Retina (tissue), 1 donor: ENCODE measurements around the gene TMPRSS7.
A peak's percentile ranks its signal among the peaks of the same experiment; 100 is the strongest.
"Not testable (repeated sequence)": the region's sequence is repeated elsewhere in the genome, so short reads cannot be mapped to it uniquely, and the experiment has no call there.

Source experiments
- DNase-seq: peaks from one replicate; pipeline ENCODE4 v3.0.0-alpha.2; 2016

Gene TMPRSS7

DNA sequence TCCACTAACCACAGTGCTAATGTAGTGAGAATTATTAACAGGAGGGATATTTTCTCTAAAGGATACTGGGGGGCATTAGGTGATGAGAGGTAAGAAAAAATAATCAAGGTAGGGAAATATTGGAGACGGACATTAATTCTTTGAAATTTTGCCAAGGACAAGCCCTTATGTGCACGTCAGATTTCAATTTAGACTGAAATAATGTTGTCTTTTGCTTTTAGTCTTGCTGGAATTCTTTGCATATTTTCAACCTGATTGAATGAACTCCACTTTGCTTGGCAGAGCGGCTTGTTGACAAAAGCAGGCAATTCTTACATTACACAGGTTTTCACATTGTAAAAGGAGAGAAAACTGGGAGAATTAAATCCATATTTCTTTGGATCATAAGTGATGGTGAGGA, 26.6 kb downstream of the TMPRSS7 start:
- no peak for DNase-seq

- not testable (repeated sequence) for DNase-seq
These were observed 38.0 kb downstream of the TMPRSS7 start for GRCh38 chr3:112072387-112073060.

DNA sequence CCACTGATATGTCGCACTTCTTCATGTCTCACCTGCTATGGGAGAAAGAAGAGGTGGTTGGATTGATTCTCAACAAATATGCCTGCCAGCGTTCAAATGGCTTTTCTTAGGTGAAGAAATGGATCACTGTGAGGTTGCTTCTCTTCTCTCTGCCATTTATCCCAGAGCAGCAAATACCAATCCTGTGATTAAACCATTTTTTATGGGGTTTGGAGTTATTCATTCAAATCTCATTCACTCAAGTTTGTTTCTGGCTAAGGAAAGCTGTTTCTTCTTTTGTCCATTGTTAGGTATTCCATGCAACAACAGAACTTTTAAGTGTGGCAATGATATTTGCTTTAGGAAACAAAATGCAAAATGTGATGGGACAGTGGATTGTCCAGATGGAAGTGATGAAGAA, 39.5 kb downstream of the TMPRSS7 start:
- no peak for DNase-seq

DNA sequence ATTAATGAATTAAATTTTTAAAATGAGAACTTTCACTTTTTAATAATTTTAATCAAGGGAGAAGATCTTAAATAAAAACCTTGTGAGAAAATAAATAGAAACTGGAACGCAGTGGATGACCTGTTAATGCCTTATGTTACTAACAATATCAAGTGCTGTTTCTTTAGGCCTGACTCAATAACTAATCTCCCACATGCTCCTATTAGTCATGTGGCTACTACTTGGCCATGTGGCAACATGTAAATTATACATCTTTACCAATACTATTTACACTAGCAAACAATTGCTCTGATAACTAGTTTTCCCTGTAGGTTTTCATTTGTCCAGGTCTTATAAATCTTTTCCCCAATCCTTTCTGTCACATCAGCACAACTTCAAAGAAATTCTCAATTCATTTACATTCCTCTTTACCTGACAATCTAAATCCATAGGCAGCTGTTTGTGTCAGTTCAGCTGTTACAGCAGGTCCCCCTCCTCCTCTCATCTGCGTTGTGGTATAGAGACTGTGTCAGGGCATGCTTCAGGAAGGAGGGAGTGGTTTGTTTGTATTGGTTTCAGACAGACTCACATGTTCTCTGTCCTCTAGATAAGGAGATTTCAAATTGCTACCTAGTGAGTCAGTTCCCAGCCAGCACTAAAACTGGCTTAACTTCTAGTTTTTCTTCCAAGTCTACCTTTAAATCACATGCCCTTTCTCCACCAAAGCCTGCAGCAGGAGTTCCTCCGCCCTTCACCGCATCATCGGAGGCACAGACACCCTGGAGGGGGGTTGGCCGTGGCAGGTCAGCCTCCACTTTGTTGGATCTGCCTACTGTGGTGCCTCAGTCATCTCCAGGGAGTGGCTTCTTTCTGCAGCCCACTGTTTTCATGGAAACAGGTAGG, 40.3 kb downstream of the TMPRSS7 start:
- no peak for DNase-seq

DNA sequence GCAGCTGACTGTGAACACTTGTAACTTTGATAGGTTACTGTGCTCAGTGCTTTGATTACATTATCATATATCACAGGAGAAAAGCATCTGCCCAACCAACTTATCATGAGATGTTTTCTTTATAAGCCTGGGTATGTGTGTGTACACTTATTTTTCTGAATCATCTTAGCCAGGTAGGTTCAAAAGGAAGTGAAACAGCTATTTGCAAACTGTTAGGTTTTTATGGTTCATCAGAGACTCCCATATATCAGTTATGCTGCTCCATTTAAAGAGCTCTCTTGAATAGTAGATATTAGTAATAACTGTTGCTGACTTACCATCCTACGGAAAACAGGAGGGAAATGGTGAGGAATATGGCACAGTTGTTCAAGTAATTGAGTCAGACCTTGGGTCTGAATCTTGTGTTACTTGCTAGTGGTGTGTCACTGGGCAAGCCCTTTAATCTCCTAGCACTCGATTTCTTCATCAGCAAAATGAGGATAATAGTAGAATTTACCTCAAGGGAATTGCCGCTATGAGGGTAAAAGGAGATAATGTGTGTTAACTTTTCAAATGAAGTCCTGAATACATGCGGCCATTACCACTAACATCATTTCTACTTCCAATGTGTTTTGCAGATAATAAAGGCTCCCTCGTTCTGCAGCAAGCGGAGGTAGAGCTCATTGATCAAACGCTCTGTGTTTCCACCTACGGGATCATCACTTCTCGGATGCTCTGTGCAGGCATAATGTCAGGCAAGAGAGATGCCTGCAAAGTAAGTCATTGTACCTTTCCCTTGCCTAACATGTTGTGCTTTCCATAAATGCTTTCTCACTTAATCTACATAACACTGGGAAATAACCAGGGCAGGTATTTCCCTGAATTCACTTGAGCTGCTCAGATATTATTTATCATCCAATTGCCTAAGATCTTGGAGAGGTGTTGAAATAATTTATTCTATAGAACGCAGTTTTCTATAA, 43.9 kb downstream of the TMPRSS7 start:
- DNase-seq = no peak

DNA sequence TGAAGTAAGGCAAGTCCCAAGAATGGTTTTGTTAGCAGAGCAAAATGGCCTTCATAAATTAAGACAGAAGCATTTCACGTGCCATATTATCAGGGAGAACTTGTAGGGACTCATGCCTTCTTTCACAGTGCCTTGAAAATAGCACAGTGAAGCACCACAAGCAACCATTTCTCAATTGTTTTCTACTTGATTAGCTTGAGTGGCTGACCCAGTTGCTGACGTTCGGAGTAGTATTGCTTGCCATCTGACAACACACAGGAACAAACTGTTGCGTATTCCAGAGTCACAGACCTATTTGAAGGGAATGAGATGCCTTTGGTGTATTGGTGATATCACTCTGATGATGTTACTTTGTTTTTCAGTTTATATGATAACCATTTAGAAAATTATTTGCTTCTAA, 48.7 kb downstream of the TMPRSS7 start:
- no peak for DNase-seq

DNA sequence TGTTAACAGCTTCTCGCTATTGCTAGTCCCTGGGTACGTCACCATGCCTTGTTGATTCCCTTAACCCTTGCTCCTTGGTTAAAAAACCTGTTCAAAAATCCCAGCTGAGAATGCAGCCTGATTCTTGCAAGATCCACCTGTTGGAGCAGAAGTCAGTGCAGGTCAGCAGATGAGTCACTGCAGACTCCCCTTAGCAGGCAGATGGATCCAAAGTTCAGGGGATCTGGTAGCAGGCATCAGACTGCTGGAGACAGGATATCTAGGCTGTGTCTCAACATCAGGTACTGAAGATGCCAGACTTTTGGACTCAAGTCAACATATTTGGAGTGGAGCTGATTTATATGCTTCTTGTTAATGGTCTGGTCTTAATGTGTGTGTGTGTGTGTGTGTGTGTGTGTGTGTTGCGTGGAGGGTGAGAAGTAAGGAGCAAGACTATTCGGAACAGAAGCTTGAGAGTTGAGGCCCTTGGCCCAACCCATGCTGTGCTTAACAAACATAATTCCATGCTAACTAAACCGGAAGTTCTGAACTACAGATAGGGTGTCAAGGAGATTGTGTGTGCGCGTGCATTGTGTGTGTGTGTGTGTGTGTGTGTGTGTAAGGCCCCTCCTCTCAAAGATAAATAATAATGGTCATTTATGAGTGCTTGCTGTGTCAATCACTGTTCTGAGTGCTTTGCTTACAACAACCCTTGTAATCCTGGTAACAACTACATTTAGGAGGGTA, 50.6 kb downstream of the TMPRSS7 start:
- DNase-seq = no peak

DNA sequence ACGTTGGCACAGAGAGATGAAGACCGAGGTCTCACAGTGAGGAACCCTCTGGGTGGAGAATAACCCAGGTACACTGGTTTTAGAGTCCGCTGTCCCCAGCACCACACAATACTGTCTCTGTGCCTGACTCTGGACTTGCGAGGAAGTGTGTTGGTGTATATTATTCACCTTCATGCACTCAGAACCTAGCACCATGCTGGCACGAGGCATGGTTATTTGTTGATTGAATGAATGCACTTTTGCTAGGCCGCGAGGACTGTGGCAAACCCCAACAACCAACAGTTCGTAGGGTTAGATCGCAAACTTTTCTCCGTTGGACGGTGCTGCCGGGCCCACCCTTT, 51.2 kb downstream of the TMPRSS7 start:
- no peak for DNase-seq

GRCh38 chr3:112086076-112086854, 51.7 kb downstream of the TMPRSS7 start, which contains the start of gene C3orf52:
C3orf52 (plus strand) TSS chr3:112086389; CDS start chr3:112086408, 19 bp downstream.
- DNase-seq = peak; percentile 89

DNA sequence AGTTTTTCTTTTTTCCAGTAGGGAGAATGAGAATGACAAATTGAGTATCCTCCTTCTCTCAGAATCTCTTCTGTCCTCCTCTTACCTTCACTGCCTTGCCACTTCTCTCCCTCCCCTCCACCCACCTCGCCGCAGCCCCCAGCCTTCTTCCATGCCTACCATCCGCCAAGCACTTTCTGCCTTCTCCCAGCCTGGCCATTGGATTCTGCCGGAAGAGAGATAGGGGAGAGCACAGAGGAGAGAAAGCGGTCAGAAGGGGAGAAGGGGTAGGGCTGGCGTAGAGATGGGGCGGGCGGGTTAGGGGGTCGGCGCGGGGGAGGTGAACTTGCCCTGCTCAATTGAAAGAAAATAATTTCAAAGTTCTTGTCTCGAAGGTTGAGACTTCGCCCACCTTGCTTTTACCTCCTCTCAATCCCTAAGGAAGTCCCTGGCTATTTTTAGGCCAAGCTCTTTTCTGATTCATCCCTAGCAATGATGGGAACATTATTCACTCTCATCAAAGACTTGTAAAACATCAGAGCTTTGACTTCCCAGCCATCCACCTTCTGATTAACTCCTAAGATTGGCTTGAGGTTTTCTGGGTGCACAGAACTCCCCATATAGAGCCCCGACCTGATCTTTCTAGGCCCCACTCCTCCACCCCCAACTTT, 52.5 kb downstream of the TMPRSS7 start:
- DNase-seq = no peak

GRCh38 chr3:112087746-112088145, 53.2 kb downstream of the TMPRSS7 start:
- DNase-seq = no peak

- no peak for DNase-seq
These were observed 54.4 kb downstream of the TMPRSS7 start for GRCh38 chr3:112088944-112089343.

DNA sequence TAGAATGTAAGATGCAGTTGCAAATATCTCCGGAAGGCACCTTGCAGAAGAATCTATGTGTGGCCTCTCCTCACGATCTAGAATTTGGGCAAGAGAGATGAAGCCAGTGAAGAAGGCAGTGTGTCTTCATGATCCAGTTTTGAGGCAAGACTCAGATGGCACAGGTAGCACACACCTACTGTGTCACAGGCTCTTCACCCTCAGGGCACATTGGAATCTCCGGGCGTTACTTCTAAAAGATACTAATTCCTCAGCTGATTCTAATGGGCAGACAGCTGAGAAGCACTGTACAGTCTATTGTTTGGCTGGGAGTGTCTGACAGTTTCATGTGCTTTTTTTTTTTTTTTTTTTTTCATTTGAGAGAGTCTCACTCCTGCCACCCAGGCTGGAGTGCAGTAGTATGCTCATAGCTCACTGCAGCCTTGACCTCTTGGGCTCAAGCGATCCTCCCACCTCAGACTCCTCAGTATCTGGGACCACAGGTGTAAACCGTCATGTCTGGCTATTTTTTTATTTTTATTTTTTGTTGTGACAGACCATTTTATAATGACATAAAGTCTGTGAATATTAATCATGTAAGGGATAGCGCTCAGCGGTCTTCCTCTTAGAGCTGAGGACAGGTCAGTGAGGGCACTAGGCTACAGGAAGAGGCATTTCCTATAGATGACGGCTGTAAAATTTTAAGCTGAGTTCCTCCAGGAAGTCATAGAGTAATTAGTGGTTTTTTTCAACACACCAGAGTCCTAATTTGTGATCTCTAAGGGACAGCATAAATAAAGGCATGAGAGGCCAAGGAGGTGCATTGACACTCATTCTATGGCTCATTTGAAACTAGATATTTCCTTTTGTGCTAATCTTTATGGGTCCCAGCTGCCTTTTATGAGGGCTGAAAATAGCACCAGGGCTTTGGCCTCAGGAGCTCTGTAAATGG, 55.7 kb downstream of the TMPRSS7 start:
- no peak for DNase-seq

DNA sequence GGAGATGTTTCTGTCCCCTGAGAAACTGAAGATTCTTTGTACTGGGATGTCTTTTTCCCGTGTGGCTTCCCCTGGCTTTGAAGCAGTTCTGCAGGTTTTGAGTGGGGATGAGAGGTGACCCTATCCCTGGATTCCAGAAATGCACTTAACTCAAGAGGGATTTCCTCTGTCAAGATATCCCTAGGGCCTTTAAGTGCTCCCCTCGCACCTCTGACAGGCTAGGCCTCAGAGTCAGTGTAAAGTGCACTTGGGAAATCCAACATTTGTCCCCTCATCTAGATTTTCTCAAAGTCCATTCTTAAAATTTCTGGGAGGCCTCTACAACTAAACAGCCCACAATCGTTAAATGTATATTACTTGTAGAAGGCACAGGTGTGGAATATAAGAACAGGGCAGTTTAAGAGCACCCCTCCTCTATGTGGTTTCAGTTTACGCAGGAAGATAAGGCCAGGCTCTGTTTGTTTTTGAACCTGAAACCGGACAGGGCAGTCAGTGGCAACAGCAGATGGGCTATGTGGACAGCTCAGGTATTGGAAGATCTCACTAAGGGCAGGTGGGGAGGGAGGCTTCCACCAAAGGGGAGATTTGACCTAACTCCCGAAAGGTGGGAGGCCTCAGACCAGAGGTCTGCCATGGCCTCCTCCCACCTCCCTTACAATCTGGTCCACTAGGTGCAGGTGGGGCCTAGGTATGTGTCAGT, 56.5 kb downstream of the TMPRSS7 start:
- no peak for DNase-seq

DNA sequence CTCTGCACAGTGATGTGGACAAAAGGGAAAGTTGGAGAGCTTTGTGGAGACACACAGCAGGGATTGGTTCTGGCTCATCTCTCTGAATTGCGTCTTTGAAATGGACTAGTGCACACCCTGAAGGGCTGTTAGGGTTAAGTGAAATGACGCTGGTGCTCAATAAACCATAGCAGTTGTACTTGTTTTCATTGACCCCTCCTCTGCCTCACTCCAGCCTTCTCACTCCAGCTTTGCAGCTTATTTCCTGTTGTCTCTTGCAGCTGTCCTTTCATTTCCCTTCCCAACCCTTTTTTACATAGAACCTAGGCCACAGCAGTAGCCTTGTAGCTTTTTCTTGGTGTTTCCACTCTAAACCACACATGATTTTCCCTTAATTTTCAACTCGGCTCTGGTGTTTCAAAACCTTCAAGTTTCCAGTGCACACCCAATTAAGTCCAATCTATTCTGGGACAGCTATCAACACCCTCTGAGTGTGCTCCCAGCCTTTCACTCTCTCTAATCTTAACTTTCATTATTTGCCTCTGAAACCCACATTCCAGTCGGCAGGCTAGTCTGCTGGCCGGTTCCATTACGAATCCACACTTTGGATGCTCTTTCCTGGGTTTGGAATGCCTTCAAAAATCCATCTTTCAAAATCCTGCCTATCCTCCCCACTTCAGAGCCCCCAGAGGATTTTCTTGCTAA, 58.1 kb downstream of the TMPRSS7 start:
- no peak for DNase-seq

- no peak for DNase-seq
These were observed 58.6 kb downstream of the TMPRSS7 start for GRCh38 chr3:112093180-112093522.

GRCh38 chr3:112095731-112096130, 61.2 kb downstream of the TMPRSS7 start:
- DNase-seq = no peak

GRCh38 chr3:112096176-112096575, 61.6 kb downstream of the TMPRSS7 start:
- DNase-seq = no peak

DNA sequence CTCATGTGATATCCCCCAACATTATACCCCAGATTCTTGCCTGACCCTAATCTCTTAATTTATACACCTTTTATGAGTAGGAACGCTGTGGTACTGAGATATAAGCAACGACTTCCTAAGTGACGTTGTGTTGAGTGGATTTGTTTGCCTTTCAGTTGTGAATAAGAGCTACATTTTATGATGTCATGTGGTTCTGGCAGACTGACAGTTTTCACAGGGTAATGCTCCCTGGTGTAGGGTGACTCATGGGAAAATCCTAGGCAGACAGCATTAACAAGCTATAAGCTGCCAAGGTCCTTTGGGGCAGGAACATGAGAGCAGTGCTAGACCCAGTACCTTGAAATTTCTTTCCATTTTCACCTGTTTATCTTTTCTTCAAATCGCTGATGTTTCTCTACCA, 62.8 kb downstream of the TMPRSS7 start:
- DNase-seq = no peak
